Gastroesophageal sphincter (tissue), 4 donors: Measurements from ENCODE around the gene CIB4. TPM values are rescaled to one million over a fixed set of nuclear protein-coding genes. Genes with fewer than 3 reads are reported as not detected.

ENCODE experiments used
- ATAC-seq: fragments of 150-250 bp; one replicate; pipeline ENCODE4 v1.9.1; 2016; ENCODE audit warnings: mild to moderate bottlenecking, moderate library complexity
- H3K27ac ChIP-seq, 4 donors: fragments of 200-600 bp; sonication (generic) in 3 of 4; 1 replicate in 3 of 4; 2 replicates in 1 of 4; pipeline ENCODE4 v1.5.1; 2016 to 2019
- H3K27me3 ChIP-seq: fragments of 200-600 bp; sonication (generic); one replicate; pipeline ENCODE4 v1.5.1; 2019
- H3K36me3 ChIP-seq, 2 donors: fragments of 200-600 bp; sonication (generic); one replicate each; pipeline ENCODE4 v1.5.1; 2019; ENCODE audit warnings: control low read depth in 1 of 2
- H3K4me1 ChIP-seq, 3 donors: fragments of 200-600 bp; sonication (generic); 1 replicate in 2 of 3; 2 replicates in 1 of 3; pipeline ENCODE4 v1.5.1; 2016 to 2019; ENCODE audit warnings: control low read depth in 2 of 3
- H3K4me3 ChIP-seq, 2 donors: fragments of 200-600 bp; sonication (generic); one replicate each; pipeline ENCODE4 v1.5.1; 2019; ENCODE audit warnings: mild to moderate bottlenecking in 1 of 2, moderate library complexity in 1 of 2
- H3K9me3 ChIP-seq, 3 donors: fragments of 200-600 bp; sonication (generic); one replicate each; pipeline ENCODE4 v1.5.1; 2017 to 2019; ENCODE audit warnings: control low read depth in 2 of 3
- CTCF ChIP-seq, 4 experiments: fragments of 200-600 bp in 2 of 4; fragments of 450-650 bp in 2 of 4; sonication (generic) in 1 of 4; IDR thresholded peaks; one replicate each; pipeline ENCODE4 v1.5.1; 2017 to 2019; ENCODE audit warnings: antibody characterized with exemption in 4 of 4, mild to moderate bottlenecking in 2 of 4, moderate library complexity in 2 of 4
- EP300 ChIP-seq: sonication (generic); formaldehyde crosslinking; IDR thresholded peaks from one replicate; pipeline ENCODE4 v1.6.1; 2017; ENCODE audit warnings: antibody characterized with exemption, mild to moderate bottlenecking
- POLR2A ChIP-seq, 2 donors: fragments of 450-650 bp; IDR thresholded peaks; one replicate each; pipeline ENCODE4 v1.6.1; 2017; ENCODE audit warnings: antibody characterized with exemption in 2 of 2, mild to moderate bottlenecking in 2 of 2, moderate library complexity in 1 of 2
- POLR2AphosphoS5 ChIP-seq: sonication (generic); formaldehyde crosslinking; IDR thresholded peaks from one replicate; pipeline ENCODE4 v1.6.1; 2017; ENCODE audit warnings: antibody characterized with exemption
- WGBS, 2 donors: methylation state at CpG; one replicate each; pipeline ENCODE4 v1.1.5; 2018; ENCODE audit warnings: low coverage in 1 of 2; 5-methylcytosine and 5-hydroxymethylcytosine counted together
- total RNA-seq, 4 donors: library from RNA; depleted of rRNA; stranded (reverse); fragments of >200 nt; gene quantifications; one replicate each; pipeline ENCODE4 v1.1.0, GENCODE V29; 2016

CIB4 gene
- total RNA-seq, 4 donors from 2014 or later: not detected

GRCh38 chr2:26558271-26559043 lies 82.7 kb downstream of the CIB4 start:
- H3K27me3 ChIP-seq: peaks cover 49% of the 10 kb centered on the region
- 50% methylated on average over 11 of the region's 27 CpGs; no CpG with 5 or more reads in 1 of the 2 donors for WGBS, 2 donors
- TF ChIP-seq CTCF (IDR thresholded peaks at IDR 0.05) (no peak), EP300 (no peak), POLR2A (IDR thresholded peaks at IDR 0.05) (no peak), POLR2AphosphoS5 (no peak)

GRCh38 chr2:26557244-26557925 lies 83.8 kb downstream of the CIB4 start:
- Histone ChIP-seq H3K36me3 (no peaks in the 10 kb centered on the region), H3K4me3 (no peak overlapping the region), H3K9me3 (no peaks in the 10 kb centered on the region), H3K4me1 (peaks cover 0 to 6% (median under 1%) of the 10 kb centered on the region in 3 donors), H3K27ac (no peak overlapping the region), H3K27me3 (peaks cover 51% of the 10 kb centered on the region)
- TF ChIP-seq POLR2AphosphoS5 (no peak), EP300 (no peak), POLR2A (IDR thresholded peaks at IDR 0.05) (no peak), CTCF (IDR thresholded peaks at IDR 0.05) (no peak)
- 89 to 92% methylated on average over 3 to 9 of the region's 12 CpGs for WGBS, 2 donors
- no peak for ATAC-seq

More at GRCh38 chr2:26558271-26559043, 82.7 kb downstream of the CIB4 start:
- H3K4me1 ChIP-seq: peaks cover 0 to 17% (median 11%) of the 10 kb centered on the region in 3 donors
- ATAC-seq: no peak
- H3K36me3 ChIP-seq: no peaks in the 10 kb centered on the region
- no peak overlapping the region for H3K27ac ChIP-seq
- no peak overlapping the region for H3K4me3 ChIP-seq
- H3K9me3 ChIP-seq: no peaks in the 10 kb centered on the region

GRCh38 chr2:26556309-26557243 lies 84.6 kb downstream of the CIB4 start:
- Histone ChIP-seq H3K36me3 (no peaks in the 10 kb centered on the region), H3K4me3 (no peak overlapping the region), H3K27ac (no peak overlapping the region), H3K4me1 (no peaks in the 10 kb centered on the region), H3K27me3 (peaks cover 44% of the 10 kb centered on the region), H3K9me3 (no peaks in the 10 kb centered on the region)
- no peak for ATAC-seq
- TF ChIP-seq POLR2AphosphoS5 (no peak), POLR2A (IDR thresholded peaks at IDR 0.05) (no peak), EP300 (no peak), CTCF (IDR thresholded peaks at IDR 0.05) (no peak)
- 83% methylated on average over 4 of the region's 15 CpGs; no CpG with 5 or more reads in 1 of the 2 donors for WGBS, 2 donors

GRCh38 chr2:26555246-26556133 lies 85.7 kb downstream of the CIB4 start:
- no peak for ATAC-seq

More at GRCh38 chr2:26555246-26556133, 85.7 kb downstream of the CIB4 start:
- Histone ChIP-seq H3K4me3 (no peak overlapping the region), H3K4me1 (no peaks in the 10 kb centered on the region), H3K27ac (no peak overlapping the region), H3K36me3 (no peaks in the 10 kb centered on the region), H3K9me3 (no peaks in the 10 kb centered on the region), H3K27me3 (peaks cover 45% of the 10 kb centered on the region)
- no peak for TF ChIP-seq POLR2AphosphoS5
- TF ChIP-seq CTCF (IDR thresholded peaks at IDR 0.05): no peak
- TF ChIP-seq EP300: no peak
- TF ChIP-seq POLR2A (IDR thresholded peaks at IDR 0.05): no peak
- WGBS, 2 donors: 80 to 87% methylated on average over 1 to 6 of the region's 8 CpGs
